Esophagus squamous epithelium (tissue), 5 donors: ENCODE data around the gene NLRC5. TPM values are rescaled to one million over a fixed set of nuclear protein-coding genes. Genes with fewer than 3 reads are reported as not detected.

Experiments used
- DNase-seq: peaks from one replicate; lab custom pipeline; 2025; lab: John Stamatoyannopoulos, UW
- H3K27ac ChIP-seq, 4 donors: fragments of 200-600 bp; sonication (generic); one replicate each; pipeline ENCODE4 v1.5.1; 2016 to 2019; ENCODE audit warnings: mild to moderate bottlenecking in 1 of 4
- H3K27me3 ChIP-seq, 4 donors: fragments of 200-600 bp; sonication (generic); 1 replicate in 3 of 4; 2 replicates in 1 of 4; pipeline versions ENCODE4 v1.5.1 to v1.6.0; 2017 to 2021; ENCODE audit warnings: antibody characterized with exemption in 1 of 4
- H3K36me3 ChIP-seq, 3 donors: fragments of 200-600 bp; sonication (generic); one replicate each; pipeline ENCODE4 v1.5.1; 2016 to 2019
- H3K4me1 ChIP-seq, 3 donors: fragments of 200-600 bp; sonication (generic); one replicate each; pipeline ENCODE4 v1.5.1; 2017 to 2019
- H3K4me3 ChIP-seq, 4 donors: fragments of 200-600 bp; sonication (generic); 1 replicate in 3 of 4; 2 replicates in 1 of 4; pipeline ENCODE4 v1.5.1; 2016 to 2019; ENCODE audit warnings: mild to moderate bottlenecking in 2 of 4, moderate library complexity in 1 of 4
- H3K9me3 ChIP-seq, 3 donors: fragments of 200-600 bp; sonication (generic); one replicate each; pipeline ENCODE4 v1.5.1; 2016 to 2019
- CTCF ChIP-seq, 6 experiments: fragments of 450-650 bp in 4 of 6; fragments of 200-600 bp in 2 of 6; sonication (generic) in 2 of 6; IDR thresholded peaks; one replicate each; pipeline ENCODE4 v1.5.1; 2016 to 2019; ENCODE audit warnings: antibody characterized with exemption in 6 of 6, mild to moderate bottlenecking in 4 of 6, moderate library complexity in 4 of 6
- POLR2A ChIP-seq, 4 donors: fragments of 450-650 bp; IDR thresholded peaks; one replicate each; pipeline ENCODE4 v1.6.1; 2017; ENCODE audit warnings: antibody characterized with exemption in 4 of 4, mild to moderate bottlenecking in 4 of 4, moderate library complexity in 3 of 4
- WGBS, 2 donors: methylation state at CpG; one replicate each; pipeline ENCODE4 v1.1.5; 2018; 5-methylcytosine and 5-hydroxymethylcytosine counted together
- intact Hi-C: fragments of 100-400 bp; cut with DNase I; formaldehyde crosslinking; loops from one replicate; pipeline ENCODE4 v1.15.0; 2022
- total RNA-seq, 4 donors: library from RNA; depleted of rRNA; stranded (reverse); fragments of >200 nt; gene quantifications; one replicate each; pipeline ENCODE4 v1.1.0, GENCODE V29; 2016
- donor health status: DM: yes; HTN: yes; CAD: no.

Gene NLRC5
- total RNA-seq, 4 donors from 2014 or later = 7.7 to 25.2 (median 14.1) TPM

- no peak for DNase-seq
- no peak overlapping the region for H3K4me3 ChIP-seq
- TF ChIP-seq CTCF (IDR thresholded peaks at IDR 0.05) (no peak), POLR2A (IDR thresholded peaks at IDR 0.05) (no peak)
- intact Hi-C loops = no loop called here
- no peaks in the 10 kb centered on the region for H3K27me3 ChIP-seq
- no peaks in the 10 kb centered on the region for H3K4me1 ChIP-seq
- peaks cover 0 to 98% (median 10%) of the 10 kb centered on the region in 3 donors for H3K36me3 ChIP-seq
- no peak overlapping the region for H3K27ac ChIP-seq
- no peaks in the 10 kb centered on the region for H3K9me3 ChIP-seq
- 78 to 79% methylated on average over 5 of the region's 5 CpGs for WGBS, 2 donors
Observed at GRCh38 chr16:57054338-57054737, 65.0 kb downstream of the NLRC5 start.

GRCh38 chr16:57054771-57055170, 65.4 kb downstream of the NLRC5 start:
- peaks cover 0 to 98% (median 10%) of the 10 kb centered on the region in 3 donors for H3K36me3 ChIP-seq
- no peak for TF ChIP-seq CTCF (IDR thresholded peaks at IDR 0.05)
- TF ChIP-seq POLR2A (IDR thresholded peaks at IDR 0.05) = no peak
- intact Hi-C loops = no loop called here

GRCh38 chr16:57055671-57056070, 66.3 kb downstream of the NLRC5 start:
- no peak for DNase-seq
- 90 to 91% methylated on average over 5 of the region's 6 CpGs for WGBS, 2 donors
- H3K4me3 ChIP-seq = no peak overlapping the region
- intact Hi-C loops = no loop called here
- no peak for TF ChIP-seq POLR2A (IDR thresholded peaks at IDR 0.05)
- no peak for TF ChIP-seq CTCF (IDR thresholded peaks at IDR 0.05)
- H3K27me3 ChIP-seq = no peaks in the 10 kb centered on the region
- H3K4me1 ChIP-seq = peaks cover under 1 to 2% (median under 1%) of the 10 kb centered on the region in 3 donors
- H3K27ac ChIP-seq = no peak overlapping the region
- no peaks in the 10 kb centered on the region for H3K9me3 ChIP-seq
- peaks cover 0 to 93% (median 10%) of the 10 kb centered on the region in 3 donors for H3K36me3 ChIP-seq

More at GRCh38 chr16:57054771-57055170, 65.4 kb downstream of the NLRC5 start:
- no peak for DNase-seq
- no peak overlapping the region for H3K4me3 ChIP-seq
- no peaks in the 10 kb centered on the region for H3K4me1 ChIP-seq
- no peaks in the 10 kb centered on the region for H3K27me3 ChIP-seq
- no peaks in the 10 kb centered on the region for H3K9me3 ChIP-seq
- no peak overlapping the region for H3K27ac ChIP-seq
- 80 to 93% methylated on average over 1 to 3 of the region's 7 CpGs for WGBS, 2 donors

- H3K27me3 ChIP-seq = no peaks in the 10 kb centered on the region
- no peak for TF ChIP-seq CTCF (IDR thresholded peaks at IDR 0.05)
- no peak for TF ChIP-seq POLR2A (IDR thresholded peaks at IDR 0.05)
- no peak for DNase-seq
- H3K4me1 ChIP-seq = peaks cover 9 to 12% (median 11%) of the 10 kb centered on the region in 3 donors
- WGBS, 2 donors = 56 to 66% methylated on average over 3 to 5 of the region's 9 CpGs
- H3K4me3 ChIP-seq = no peak overlapping the region
- no peaks in the 10 kb centered on the region for H3K9me3 ChIP-seq
- H3K36me3 ChIP-seq = peaks cover 0 to 73% (median 10%) of the 10 kb centered on the region in 3 donors
- intact Hi-C loops = no loop called here
- H3K27ac ChIP-seq = no peak overlapping the region
Observed at GRCh38 chr16:57058291-57058861, 69.0 kb downstream of the NLRC5 start.

DNA sequence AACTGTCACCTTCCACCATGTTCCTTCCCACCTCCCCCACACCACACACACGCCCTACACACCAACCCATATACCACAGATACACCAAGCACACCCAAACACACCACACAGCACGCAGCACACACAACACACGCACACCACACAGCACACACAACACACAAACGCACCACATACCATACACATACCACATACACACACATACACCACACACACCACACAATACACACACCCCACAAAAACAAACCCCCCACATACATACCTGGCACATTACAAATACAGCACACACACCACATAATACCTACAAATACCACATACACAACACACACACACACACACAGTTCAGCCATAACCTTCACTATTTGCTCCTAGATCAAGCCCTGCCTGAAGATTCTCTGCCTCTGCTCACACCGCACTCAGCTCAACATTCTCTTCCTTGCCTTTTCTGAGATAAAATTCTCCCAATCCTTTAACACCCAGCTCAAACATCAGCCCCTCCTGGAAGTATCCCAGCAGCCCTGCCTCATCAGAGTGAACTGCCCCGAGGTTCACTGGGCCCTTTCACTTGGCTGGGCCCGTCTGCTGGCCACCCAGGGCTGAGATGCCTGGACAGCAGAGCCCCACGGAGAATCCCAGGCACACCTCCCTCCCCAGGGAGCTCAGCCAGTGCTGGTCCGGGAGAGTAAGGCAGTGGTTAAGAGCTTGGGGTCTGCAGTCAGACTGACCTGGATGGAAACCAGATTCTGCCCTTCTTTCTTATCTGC, 71.1 kb downstream of the NLRC5 start:
- Histone ChIP-seq H3K4me1 (peaks cover 9 to 12% (median 11%) of the 10 kb centered on the region in 3 donors), H3K36me3 (peaks cover 0 to 51% (median 3%) of the 10 kb centered on the region in 3 donors), H3K27ac (peak overlapping the region; percentile 56 to 89 (median 72)), H3K27me3 (no peaks in the 10 kb centered on the region), H3K4me3 (no peak overlapping the region), H3K9me3 (no peaks in the 10 kb centered on the region)
- intact Hi-C loops = no loop called here
- 79 to 93% methylated on average over 6 of the region's 9 CpGs for WGBS, 2 donors
- no peak for DNase-seq
- TF ChIP-seq POLR2A (IDR thresholded peaks at IDR 0.05) (no peak), CTCF (IDR thresholded peaks at IDR 0.05) (no peak)
